Amygdala (tissue), 56 donors: Measurements from ENCODE around the gene CCNYL1.
A peak's percentile ranks its signal among the peaks of the same experiment; 100 is the strongest.
"Not testable (repeated sequence)": the region's sequence is repeated elsewhere in the genome, so short reads cannot be mapped to it uniquely, and the experiment has no call there.

ENCODE experiments used
- DNase-seq, 56 donors: peaks; one replicate each; lab custom pipeline; 2025; lab: John Stamatoyannopoulos, UW

Gene CCNYL1

GRCh38 chr2:207710814-207711740 lies at the start of gene CCNYL1:
Gene CCNYL1, plus strand, starts transcription at chr2:207711640. Its CDS starts 257 bp downstream, at chr2:207711897.
- DNase-seq, result peak; percentile 73 to 99 (median 98)

GRCh38 chr2:207662203-207662602 lies 49.2 kb upstream of the CCNYL1 start:
- no peak for DNase-seq

GRCh38 chr2:207663870-207664545 lies 47.4 kb upstream of the CCNYL1 start:
- DNase-seq, result no peak

GRCh38 chr2:207670887-207671286 lies 40.6 kb upstream of the CCNYL1 start:
- DNase-seq, result no peak

- DNase-seq, result no peak
Measured at GRCh38 chr2:207673431-207673830, 38.0 kb upstream of the CCNYL1 start.

- DNase-seq, result no peak
Measured at GRCh38 chr2:207674266-207674774, 37.1 kb upstream of the CCNYL1 start.

- DNase-seq, result no peak
Measured at GRCh38 chr2:207674826-207675225, 36.6 kb upstream of the CCNYL1 start.

GRCh38 chr2:207676827-207677354 lies 34.5 kb upstream of the CCNYL1 start:
- no peak for DNase-seq

- no peak for DNase-seq
Measured at GRCh38 chr2:207681431-207681830, 30.0 kb upstream of the CCNYL1 start.

- no peak for DNase-seq
Measured at GRCh38 chr2:207682557-207682956, 28.9 kb upstream of the CCNYL1 start.

GRCh38 chr2:207683438-207683837 lies 28.0 kb upstream of the CCNYL1 start:
- no peak for DNase-seq

- no peak for DNase-seq
Measured at GRCh38 chr2:207683879-207684627, 27.4 kb upstream of the CCNYL1 start.

GRCh38 chr2:207686812-207687211 lies 24.6 kb upstream of the CCNYL1 start:
- no peak for DNase-seq

GRCh38 chr2:207688597-207688996 lies 22.8 kb upstream of the CCNYL1 start:
- DNase-seq, result no peak

- not testable (repeated sequence) for DNase-seq
Measured at GRCh38 chr2:207690845-207691461, 20.5 kb upstream of the CCNYL1 start.

GRCh38 chr2:207692206-207693065 lies 19.0 kb upstream of the CCNYL1 start:
- DNase-seq, result peak in 28 of 56 donors; percentile 1 to 60 (median 11)

GRCh38 chr2:207693641-207694249 lies 17.7 kb upstream of the CCNYL1 start:
- DNase-seq, result no peak

- no peak for DNase-seq
Measured at GRCh38 chr2:207694811-207695281, 16.6 kb upstream of the CCNYL1 start.
